Measurements from ENCODE around the gene TNFRSF1A. TPM values are rescaled to one million over a fixed set of nuclear protein-coding genes. Genes with fewer than 3 reads are reported as not detected.
A peak's percentile ranks its signal among the peaks of the same experiment; 100 is the strongest.

The TNFRSF1A gene
- total RNA-seq, 3 donors from 2014 or later (not counting 1 experiment from before 2014, with no cell fraction given) = 75.7 to 116 (median 87.3) TPM

DNA sequence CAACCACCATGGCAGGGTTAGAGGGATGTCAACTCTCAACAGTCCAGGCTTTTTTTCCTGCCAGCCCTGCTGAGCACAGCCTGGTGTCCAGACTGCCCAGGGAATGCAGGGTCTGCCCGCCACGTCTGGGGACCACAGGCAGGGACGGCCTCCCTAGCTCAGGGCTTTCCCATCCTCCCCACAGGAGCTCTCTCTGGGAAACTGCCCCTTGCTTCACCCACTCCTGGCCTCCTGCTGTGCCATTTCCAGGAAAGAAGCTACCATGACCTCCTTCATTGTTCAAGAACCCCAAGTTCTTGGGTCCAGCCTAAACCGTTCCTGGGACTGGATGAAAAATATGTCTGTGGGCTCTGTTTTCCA is 28.7 kb upstream of the TNFRSF1A start:
- no peak for ATAC-seq
- Mint-ChIP-seq H3K9me3 (no peaks in the 10 kb centered on the region), H3K27ac (peak overlapping the region in 1 of 2 donors; percentile 84), H3K36me3 (no peaks in the 10 kb centered on the region), H3K27me3 (ENCODE audit: low read depth in 2 of 2) (no peaks in the 10 kb centered on the region), H3K4me3 (peak overlapping the region; percentile 28), H3K4me1 (peaks cover 29 to 55% of the 10 kb centered on the region in 2 donors)
- no peaks in the 10 kb centered on the region for H3K9me3 ChIP-seq (ENCODE audit: control insufficient read depth, insufficient read depth, low read length)
- TF ChIP-seq, protein P1, sequence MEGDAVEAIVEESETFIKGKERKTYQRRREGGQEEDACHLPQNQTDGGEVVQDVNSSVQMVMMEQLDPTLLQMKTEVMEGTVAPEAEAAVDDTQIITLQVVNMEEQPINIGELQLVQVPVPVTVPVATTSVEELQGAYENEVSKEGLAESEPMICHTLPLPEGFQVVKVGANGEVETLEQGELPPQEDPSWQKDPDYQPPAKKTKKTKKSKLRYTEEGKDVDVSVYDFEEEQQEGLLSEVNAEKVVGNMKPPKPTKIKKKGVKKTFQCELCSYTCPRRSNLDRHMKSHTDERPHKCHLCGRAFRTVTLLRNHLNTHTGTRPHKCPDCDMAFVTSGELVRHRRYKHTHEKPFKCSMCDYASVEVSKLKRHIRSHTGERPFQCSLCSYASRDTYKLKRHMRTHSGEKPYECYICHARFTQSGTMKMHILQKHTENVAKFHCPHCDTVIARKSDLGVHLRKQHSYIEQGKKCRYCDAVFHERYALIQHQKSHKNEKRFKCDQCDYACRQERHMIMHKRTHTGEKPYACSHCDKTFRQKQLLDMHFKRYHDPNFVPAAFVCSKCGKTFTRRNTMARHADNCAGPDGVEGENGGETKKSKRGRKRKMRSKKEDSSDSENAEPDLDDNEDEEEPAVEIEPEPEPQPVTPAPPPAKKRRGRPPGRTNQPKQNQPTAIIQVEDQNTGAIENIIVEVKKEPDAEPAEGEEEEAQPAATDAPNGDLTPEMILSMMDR (IDR thresholded peaks at IDR 0.05) = no peak
- intact Hi-C loops (cut with micrococcal nuclease) = no loop called here
- 89% methylated on average over 4 of the region's 4 CpGs for WGBS (ENCODE audit: insufficient coverage)
- peaks cover 33% of the 10 kb centered on the region for H3K4me1 ChIP-seq (ENCODE audit: control insufficient read depth, insufficient read depth, low read length)
- no peak overlapping the region for H3K4me3 ChIP-seq (ENCODE audit: low read length)
- no peaks in the 10 kb centered on the region for H3K27me3 ChIP-seq (ENCODE audit: control insufficient read depth, insufficient read depth, low read length)
- no peaks in the 10 kb centered on the region for H3K36me3 ChIP-seq (ENCODE audit: control insufficient read depth, insufficient read depth, low read length)
- no peak for DNase-seq
- H3K27ac ChIP-seq (ENCODE audit: low read length) = no peak overlapping the region

GRCh38 chr12:6369916-6370575 is 28.2 kb upstream of the TNFRSF1A start:
- no peak for DNase-seq
- Mint-ChIP-seq H3K27me3 (ENCODE audit: low read depth in 2 of 2) (no peaks in the 10 kb centered on the region), H3K36me3 (no peaks in the 10 kb centered on the region), H3K27ac (peak overlapping the region in 1 of 2 donors; percentile 84), H3K4me1 (peaks cover 29 to 50% of the 10 kb centered on the region in 2 donors), H3K9me3 (no peaks in the 10 kb centered on the region), H3K4me3 (no peak overlapping the region)
- 92% methylated on average over 9 of the region's 9 CpGs for WGBS (ENCODE audit: insufficient coverage)
- no peak for ATAC-seq
- Histone ChIP-seq H3K27me3 (ENCODE audit: control insufficient read depth, insufficient read depth, low read length) (no peaks in the 10 kb centered on the region), H3K4me3 (ENCODE audit: low read length) (no peak overlapping the region), H3K4me1 (ENCODE audit: control insufficient read depth, insufficient read depth, low read length) (peaks cover 29% of the 10 kb centered on the region), H3K36me3 (ENCODE audit: control insufficient read depth, insufficient read depth, low read length) (no peaks in the 10 kb centered on the region), H3K9me3 (ENCODE audit: control insufficient read depth, insufficient read depth, low read length) (no peaks in the 10 kb centered on the region), H3K27ac (ENCODE audit: low read length) (no peak overlapping the region)
- TF ChIP-seq, protein P1 (IDR thresholded peaks at IDR 0.05) = no peak
- intact Hi-C loops (cut with micrococcal nuclease) = no loop called here

GRCh38 chr12:6368906-6369525 is 27.1 kb upstream of the TNFRSF1A start:
- 72% methylated on average over 9 of the region's 9 CpGs for WGBS (ENCODE audit: insufficient coverage)
- Histone ChIP-seq H3K27ac (ENCODE audit: low read length) (peak overlapping the region; percentile 60), H3K27me3 (ENCODE audit: control insufficient read depth, insufficient read depth, low read length) (no peaks in the 10 kb centered on the region), H3K4me1 (ENCODE audit: control insufficient read depth, insufficient read depth, low read length) (peaks cover 33% of the 10 kb centered on the region), H3K9me3 (ENCODE audit: control insufficient read depth, insufficient read depth, low read length) (no peaks in the 10 kb centered on the region), H3K4me3 (ENCODE audit: low read length) (no peak overlapping the region), H3K36me3 (ENCODE audit: control insufficient read depth, insufficient read depth, low read length) (no peaks in the 10 kb centered on the region)
- intact Hi-C loops (cut with micrococcal nuclease) = no loop called here
- ATAC-seq (peak in 1 of 3 donors; percentile 35), DNase-seq (no peak)
- TF ChIP-seq, protein P1 (IDR thresholded peaks at IDR 0.05) = no peak
- Mint-ChIP-seq H3K4me1 (peaks cover 33 to 52% of the 10 kb centered on the region in 2 donors), H3K27me3 (ENCODE audit: low read depth in 2 of 2) (no peaks in the 10 kb centered on the region), H3K4me3 (no peak overlapping the region), H3K9me3 (no peaks in the 10 kb centered on the region), H3K36me3 (no peaks in the 10 kb centered on the region), H3K27ac (peak overlapping the region; percentile 81 to 84)

Data from natural killer cell (primary cell).